Umbilical cord (tissue), 2 donors: ENCODE data around the gene TEPSIN. TPM values are rescaled to one million over a fixed set of nuclear protein-coding genes. Genes with fewer than 3 reads are reported as not detected.

Experiments
- DNase-seq: peaks from one replicate; pipeline ENCODE4 v3.0.0-alpha.2; 2015; ENCODE audit warnings: low spot score
- total RNA-seq: library from RNA; depleted of rRNA; stranded (reverse); fragments of >200 nt; gene quantifications from one replicate; pipeline ENCODE4 v1.2.3, GENCODE V29; 2014; ENCODE audit warnings: low replicate concordance; ENCODE audit not compliant: insufficient read depth

Gene TEPSIN
- total RNA-seq, 1 donor from 2014 or later, result 9.4 TPM

- DNase-seq, result no peak
Measured at GRCh38 chr17:81198826-81199481, 39.9 kb downstream of the TEPSIN start.

- no peak for DNase-seq
Measured at GRCh38 chr17:81197831-81198490, 40.9 kb downstream of the TEPSIN start.

DNA sequence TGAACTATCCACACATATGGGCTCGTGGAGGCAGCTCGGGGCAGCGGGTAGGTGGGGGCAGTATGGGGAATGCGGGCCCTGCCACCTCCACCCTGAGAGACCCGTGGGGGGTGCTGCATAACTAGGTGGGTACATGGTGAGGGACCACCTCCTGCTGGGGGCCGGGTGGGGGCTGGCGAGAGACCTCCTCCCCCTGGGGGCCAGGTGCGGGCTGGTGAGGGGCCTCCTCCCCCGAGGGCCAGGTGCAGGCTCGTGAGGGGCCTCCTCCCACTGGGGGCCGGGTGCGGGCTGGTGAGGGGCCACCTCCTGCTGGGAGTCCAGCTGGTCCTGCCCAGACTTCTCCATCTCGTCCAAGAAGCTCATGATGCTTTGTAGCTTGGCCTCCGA lies 41.5 kb downstream of the TEPSIN start:
- no peak for DNase-seq

DNA sequence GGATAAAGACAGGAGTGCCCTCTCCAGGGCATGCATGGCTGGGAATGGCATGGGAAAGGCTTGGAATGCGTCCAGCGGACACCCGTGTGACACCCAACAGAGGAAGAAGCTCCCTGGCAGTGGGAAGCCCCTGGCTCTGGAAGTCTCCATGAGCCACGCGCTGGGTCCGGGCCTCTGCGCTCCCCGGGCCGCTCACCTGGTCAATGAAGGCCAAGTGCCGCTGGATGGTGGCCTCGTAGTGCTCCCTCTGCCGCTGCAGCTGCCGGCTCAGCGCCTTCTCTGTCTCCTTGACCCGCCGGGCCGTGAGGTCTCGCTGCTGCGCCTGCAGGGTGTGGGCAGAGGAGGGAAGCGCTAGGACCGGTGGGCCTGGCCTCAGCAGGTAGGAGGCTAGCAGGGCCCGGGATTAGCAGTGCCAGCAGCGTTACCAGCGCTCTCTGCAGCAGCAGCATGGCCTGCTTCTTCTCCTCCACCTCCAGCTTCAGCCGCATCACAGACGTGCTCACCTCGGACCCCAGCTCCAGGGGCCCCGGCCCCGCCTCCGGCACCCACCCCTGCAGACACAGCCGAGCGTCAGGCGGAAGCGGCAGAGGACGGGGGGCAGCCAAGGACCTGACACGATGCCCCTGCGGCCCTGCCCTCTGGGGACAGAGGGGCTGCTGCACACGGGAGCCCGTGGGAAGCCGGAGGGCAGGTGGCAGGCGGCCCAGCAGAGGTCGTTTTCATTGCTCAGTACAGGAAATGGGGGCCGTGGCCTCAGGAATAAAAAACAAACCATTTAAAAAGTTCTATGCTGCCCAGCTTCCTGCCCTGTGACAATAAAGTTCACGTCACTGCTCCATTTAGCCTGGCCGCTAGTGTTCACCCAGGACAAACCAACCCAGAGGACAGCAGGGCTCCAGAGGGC lies 42.1 kb downstream of the TEPSIN start:
- DNase-seq, result no peak

- DNase-seq, result no peak
Measured at GRCh38 chr17:81195941-81196495, 42.8 kb downstream of the TEPSIN start.

- no peak for DNase-seq
Measured at GRCh38 chr17:81194941-81195901, 43.6 kb downstream of the TEPSIN start.

- no peak for DNase-seq
Measured at GRCh38 chr17:81194225-81194760, 44.6 kb downstream of the TEPSIN start.

DNA sequence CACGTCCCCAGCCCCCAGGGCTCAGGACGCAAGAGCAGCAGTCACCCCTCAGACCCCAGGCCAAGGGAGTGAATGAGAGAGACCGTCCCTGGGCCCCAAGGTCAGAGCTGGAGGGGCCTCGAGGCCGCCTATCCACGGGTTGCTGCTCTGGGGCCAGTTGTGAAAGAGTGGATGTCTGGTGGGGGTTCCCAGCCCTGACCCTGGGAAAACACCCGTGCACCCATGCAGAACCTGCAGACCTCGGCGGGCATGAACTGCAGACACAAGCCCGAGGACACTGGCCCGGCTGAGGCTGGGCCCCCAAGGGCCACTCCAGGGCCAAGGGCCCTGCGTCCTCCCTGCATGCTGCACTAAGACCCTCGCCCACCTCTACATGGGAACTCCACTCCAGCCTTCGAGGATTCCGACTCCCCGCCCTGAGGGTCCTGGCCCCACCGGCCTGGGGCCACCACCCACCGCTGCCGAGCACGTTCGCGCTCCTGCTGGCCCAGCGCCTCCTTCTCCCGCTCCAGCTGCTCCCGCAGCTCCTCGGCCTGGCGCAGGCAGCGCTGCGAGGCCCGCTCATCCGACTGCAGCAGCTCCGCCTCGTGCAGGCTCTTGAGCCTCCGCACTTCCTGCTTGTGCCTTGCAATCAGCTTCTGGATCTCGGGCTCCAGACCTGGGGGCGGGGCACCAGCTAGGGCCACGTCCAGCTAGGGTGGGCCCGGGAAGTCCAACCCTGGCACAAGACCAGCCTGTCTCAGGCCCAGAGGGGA lies 45.2 kb downstream of the TEPSIN start:
- peak; percentile 56 for DNase-seq

- no peak for DNase-seq
Measured at GRCh38 chr17:81193051-81193410, 45.8 kb downstream of the TEPSIN start.

GRCh38 chr17:81192386-81193050 lies 46.3 kb downstream of the TEPSIN start:
- no peak for DNase-seq

- no peak for DNase-seq
Measured at GRCh38 chr17:81191646-81192045, 47.2 kb downstream of the TEPSIN start.

GRCh38 chr17:81191116-81191515 lies 47.7 kb downstream of the TEPSIN start:
- no peak for DNase-seq

DNA sequence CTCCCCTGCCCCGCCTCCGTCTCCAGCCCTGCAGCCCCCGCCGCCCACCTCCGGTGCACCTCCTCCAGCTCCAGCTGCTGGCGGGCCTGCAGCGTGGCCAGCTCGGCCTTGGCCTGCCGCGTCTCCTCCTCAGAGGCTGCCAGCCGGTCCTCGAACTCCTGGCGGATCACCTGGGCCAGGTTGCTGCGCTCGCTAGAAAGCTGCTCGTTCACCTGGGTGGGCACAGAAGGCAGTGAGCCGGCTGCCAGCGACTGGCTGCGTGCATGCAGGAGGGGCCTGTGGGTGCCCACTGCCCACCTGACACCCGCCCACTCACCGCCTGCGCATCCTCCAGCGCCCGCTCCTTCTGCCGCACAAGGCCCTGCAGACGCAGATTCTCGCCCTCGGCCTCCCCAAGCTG lies 48.3 kb downstream of the TEPSIN start:
- DNase-seq, result no peak

- no peak for DNase-seq
Measured at GRCh38 chr17:81189670-81190530, 49.0 kb downstream of the TEPSIN start.

GRCh38 chr17:81189016-81189415 lies 49.8 kb downstream of the TEPSIN start:
- DNase-seq, result no peak

GRCh38 chr17:81188491-81188840 lies 50.4 kb downstream of the TEPSIN start:
- no peak for DNase-seq

DNA sequence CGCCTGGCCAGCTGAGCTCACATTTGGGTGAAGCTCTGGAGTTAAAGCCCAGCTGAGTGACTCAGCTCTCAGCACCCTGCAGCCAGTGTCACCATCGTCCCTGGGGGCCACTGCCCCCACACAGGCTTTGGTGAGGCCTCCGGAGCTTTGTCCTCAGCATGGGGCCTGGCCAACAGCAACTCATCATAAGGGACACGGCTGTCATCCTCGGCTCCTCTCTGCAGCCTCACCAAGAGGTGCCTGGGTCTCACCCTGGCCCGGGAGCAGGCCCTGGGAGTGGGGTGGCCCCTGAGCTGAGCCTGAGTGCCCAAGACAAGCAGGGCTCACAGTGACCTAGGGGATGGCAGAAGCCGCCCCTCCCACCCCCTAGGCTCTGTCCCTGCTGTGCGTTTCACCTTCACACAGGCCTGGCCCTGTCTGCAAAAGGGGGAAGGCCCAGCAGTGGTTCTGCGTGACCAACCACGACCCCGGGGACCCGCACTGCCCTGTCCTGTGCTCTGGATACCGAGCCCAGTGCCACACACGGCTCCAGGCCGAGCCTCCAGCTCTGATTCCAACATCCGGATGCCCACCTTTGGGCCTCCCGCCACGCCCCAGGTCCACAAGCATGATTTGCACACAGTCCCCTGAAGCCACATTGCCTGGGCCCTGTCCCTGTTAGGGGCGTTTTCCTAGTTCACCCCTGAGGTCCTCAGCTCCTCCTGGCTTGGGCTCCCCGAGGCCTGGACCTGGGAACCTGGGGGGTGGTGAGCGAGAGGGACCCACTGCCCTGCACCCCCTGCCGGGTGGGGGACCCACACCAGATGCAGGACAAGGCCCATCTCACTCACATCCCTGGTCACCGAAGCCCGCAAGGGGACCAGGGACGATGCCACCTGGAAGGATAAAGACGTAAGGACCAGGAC lies 51.0 kb downstream of the TEPSIN start:
- no peak for DNase-seq

DNA sequence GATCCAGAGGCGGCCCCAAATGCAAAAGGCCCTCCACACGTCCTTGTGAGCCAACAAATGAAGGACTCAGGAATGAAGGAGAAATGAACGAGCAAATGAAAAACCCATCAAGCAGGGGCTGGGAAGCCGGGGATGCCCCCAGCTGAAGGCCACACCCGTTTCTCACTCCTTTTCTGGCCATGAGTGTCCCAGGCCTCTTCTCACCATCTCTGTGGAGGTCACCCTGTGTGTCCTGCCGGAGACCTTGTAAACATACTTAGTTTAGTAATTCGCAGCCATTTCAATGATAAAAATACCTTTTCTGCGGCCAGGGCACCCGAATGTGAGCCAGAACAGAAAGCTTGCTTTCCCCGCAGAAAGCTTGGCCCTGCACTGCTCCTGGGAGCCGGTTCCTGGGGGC lies 51.7 kb downstream of the TEPSIN start:
- DNase-seq, result no peak
